Body of pancreas (tissue), 4 donors: Measurements from ENCODE around the gene ENTHD1.

Experiments used
- CTCF ChIP-seq, 7 experiments: fragments of 450-650 bp in 4 of 7; fragments of 200-600 bp in 3 of 7; sonication (generic) in 3 of 7; IDR thresholded peaks; one replicate each; pipeline ENCODE4 v1.5.1; 2016 to 2019; ENCODE audit warnings: antibody characterized with exemption in 7 of 7
- POLR2A ChIP-seq, 3 donors: fragments of 450-650 bp; IDR thresholded peaks; one replicate each; pipeline ENCODE4 v1.6.1; 2016; ENCODE audit warnings: antibody characterized with exemption in 3 of 3, mild to moderate bottlenecking in 2 of 3

- TF ChIP-seq CTCF (IDR thresholded peaks at IDR 0.05) (no peak), POLR2A (IDR thresholded peaks at IDR 0.05) (no peak)
Measured at GRCh38 chr22:39820256-39820655, 73.3 kb downstream of the ENTHD1 start.
